ENCODE data around the gene SGMS1. TPM values are rescaled to one million over a fixed set of nuclear protein-coding genes. Genes with fewer than 3 reads are reported as not detected.

Gene SGMS1
- total RNA-seq, 1 donor from 2014 or later: 25.6 TPM

DNA sequence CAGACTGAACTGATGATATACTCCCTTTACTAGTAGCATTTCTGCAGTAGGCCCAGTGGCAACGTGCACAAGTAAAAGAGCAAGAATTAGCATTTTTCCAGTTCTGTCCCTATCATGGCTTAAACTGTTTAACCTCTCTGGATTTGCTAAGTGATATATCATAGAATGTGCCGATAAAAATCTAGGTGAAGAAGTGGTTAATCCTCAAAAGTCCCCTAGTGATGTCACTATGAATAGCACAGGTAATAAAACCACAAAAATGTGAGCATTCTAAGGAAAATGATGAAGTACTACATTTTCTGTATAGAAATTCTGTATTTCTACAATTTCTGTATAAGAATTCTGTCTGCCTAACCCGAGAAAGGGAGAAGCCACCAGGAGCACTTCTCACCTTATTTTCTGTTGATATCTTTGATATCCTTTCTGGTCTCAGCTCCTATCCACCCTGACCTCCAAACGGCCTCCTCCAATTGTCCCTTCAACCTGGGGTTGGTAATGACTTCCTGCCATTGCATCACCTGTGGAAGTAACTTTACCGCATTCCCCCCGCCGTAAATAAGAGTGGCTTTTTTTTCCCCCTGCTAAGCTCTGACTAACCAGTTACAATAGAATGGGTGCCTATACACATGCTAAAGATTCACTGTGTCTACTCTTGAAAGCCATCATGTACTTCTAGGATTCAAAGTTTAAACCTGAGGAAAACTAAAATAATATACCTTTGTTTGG is 216.5 kb downstream of the SGMS1 start:
- no peaks in the 10 kb centered on the region for H3K36me3 ChIP-seq (ENCODE audit: insufficient read depth, low read length)
- no peak for DNase-seq (ENCODE audit: low read depth)
- FAIRE-seq: no peak
- Mint-ChIP-seq H3K36me3 (ENCODE audit: low read depth, unreplicated experiment) (no peaks in the 10 kb centered on the region), H3K4me1 (ENCODE audit: low read depth, unreplicated experiment) (peaks cover 27% of the 10 kb centered on the region), H3K27me3 (ENCODE audit: low read depth, unreplicated experiment) (no peaks in the 10 kb centered on the region), H3K27ac (ENCODE audit: unreplicated experiment) (no peak overlapping the region), H3K4me3 (ENCODE audit: unreplicated experiment) (no peak overlapping the region), H3K9me3 (ENCODE audit: unreplicated experiment) (no peaks in the 10 kb centered on the region)
- no peak overlapping the region for H3K9ac ChIP-seq (ENCODE audit: low read length)
- H3K79me2 ChIP-seq (ENCODE audit: insufficient read depth, low read length): peaks cover 69% of the 10 kb centered on the region
- peaks cover 36% of the 10 kb centered on the region for H4K20me1 ChIP-seq (ENCODE audit: insufficient read depth, low read length)
- H3K27me3 ChIP-seq (ENCODE audit: insufficient read depth, low read length): no peaks in the 10 kb centered on the region
- H3K9me3 ChIP-seq (ENCODE audit: insufficient read depth, low read depth, low read length): no peaks in the 10 kb centered on the region
- H3K4me2 ChIP-seq (ENCODE audit: low read length): no peak overlapping the region
- TF ChIP-seq EZH2 (IDR thresholded peaks at IDR 0.05; ENCODE audit: insufficient read depth, low read length): no peak
- TF ChIP-seq, protein P1, sequence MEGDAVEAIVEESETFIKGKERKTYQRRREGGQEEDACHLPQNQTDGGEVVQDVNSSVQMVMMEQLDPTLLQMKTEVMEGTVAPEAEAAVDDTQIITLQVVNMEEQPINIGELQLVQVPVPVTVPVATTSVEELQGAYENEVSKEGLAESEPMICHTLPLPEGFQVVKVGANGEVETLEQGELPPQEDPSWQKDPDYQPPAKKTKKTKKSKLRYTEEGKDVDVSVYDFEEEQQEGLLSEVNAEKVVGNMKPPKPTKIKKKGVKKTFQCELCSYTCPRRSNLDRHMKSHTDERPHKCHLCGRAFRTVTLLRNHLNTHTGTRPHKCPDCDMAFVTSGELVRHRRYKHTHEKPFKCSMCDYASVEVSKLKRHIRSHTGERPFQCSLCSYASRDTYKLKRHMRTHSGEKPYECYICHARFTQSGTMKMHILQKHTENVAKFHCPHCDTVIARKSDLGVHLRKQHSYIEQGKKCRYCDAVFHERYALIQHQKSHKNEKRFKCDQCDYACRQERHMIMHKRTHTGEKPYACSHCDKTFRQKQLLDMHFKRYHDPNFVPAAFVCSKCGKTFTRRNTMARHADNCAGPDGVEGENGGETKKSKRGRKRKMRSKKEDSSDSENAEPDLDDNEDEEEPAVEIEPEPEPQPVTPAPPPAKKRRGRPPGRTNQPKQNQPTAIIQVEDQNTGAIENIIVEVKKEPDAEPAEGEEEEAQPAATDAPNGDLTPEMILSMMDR (IDR thresholded peaks at IDR 0.05; ENCODE audit: insufficient read depth, low read depth, low read length): no peak
- peaks cover 6% of the 10 kb centered on the region for H3K4me1 ChIP-seq (ENCODE audit: insufficient read depth, low read length)
- no peak overlapping the region for H2AFZ ChIP-seq (ENCODE audit: low read depth, low read length)
- H3K4me3 ChIP-seq (ENCODE audit: insufficient read depth, low read depth, low read length): no peak overlapping the region
- no peak overlapping the region for H3K27ac ChIP-seq (ENCODE audit: low read depth, low read length)

DNA sequence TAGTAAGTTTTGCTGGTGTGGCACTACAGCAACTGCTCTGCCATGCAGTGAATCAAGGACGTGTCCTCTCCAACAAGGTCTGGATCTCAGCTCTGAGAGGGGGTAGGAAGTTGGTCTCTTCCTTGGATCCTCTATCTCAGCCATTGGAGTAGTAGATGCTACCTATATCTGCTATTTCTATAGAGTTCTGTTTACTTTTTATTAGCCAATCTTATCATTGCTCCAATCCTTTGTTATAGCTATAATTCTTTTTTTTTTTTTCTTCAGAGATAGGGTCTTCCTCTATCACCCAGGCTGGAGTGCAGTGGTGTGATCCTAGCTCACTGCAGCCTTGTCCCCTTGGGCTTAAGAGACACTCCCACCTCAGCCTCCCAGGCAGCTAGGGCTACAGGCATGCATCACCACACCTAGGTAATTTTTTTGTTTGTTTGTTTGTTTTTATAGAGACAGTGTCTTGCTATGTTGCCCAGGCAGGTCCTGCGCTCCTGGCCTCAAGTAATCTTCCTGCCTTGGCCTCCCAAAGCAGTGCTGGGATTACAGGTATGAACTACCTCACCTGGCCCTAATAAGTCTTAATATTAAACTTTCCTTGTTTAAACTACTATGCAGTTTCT is 217.2 kb downstream of the SGMS1 start:
- no peaks in the 10 kb centered on the region for H3K36me3 ChIP-seq (ENCODE audit: insufficient read depth, low read length)
- H3K4me1 Mint-ChIP-seq (ENCODE audit: low read depth, unreplicated experiment): peaks cover 27% of the 10 kb centered on the region
- no peaks in the 10 kb centered on the region for H3K27me3 Mint-ChIP-seq (ENCODE audit: low read depth, unreplicated experiment)
- H3K27ac Mint-ChIP-seq (ENCODE audit: unreplicated experiment): no peak overlapping the region
- FAIRE-seq (no peak), DNase-seq (ENCODE audit: low read depth) (no peak)
- peaks cover 30% of the 10 kb centered on the region for H4K20me1 ChIP-seq (ENCODE audit: insufficient read depth, low read length)
- no peak for TF ChIP-seq EZH2 (IDR thresholded peaks at IDR 0.05; ENCODE audit: insufficient read depth, low read length)
- TF ChIP-seq, protein P1 (IDR thresholded peaks at IDR 0.05; ENCODE audit: insufficient read depth, low read depth, low read length): no peak
- no peak overlapping the region for H3K4me3 ChIP-seq (ENCODE audit: insufficient read depth, low read depth, low read length)
- no peaks in the 10 kb centered on the region for H3K9me3 ChIP-seq (ENCODE audit: insufficient read depth, low read depth, low read length)
- peaks cover 6% of the 10 kb centered on the region for H3K4me1 ChIP-seq (ENCODE audit: insufficient read depth, low read length)
- no peak overlapping the region for H3K4me3 Mint-ChIP-seq (ENCODE audit: unreplicated experiment)
- no peaks in the 10 kb centered on the region for H3K27me3 ChIP-seq (ENCODE audit: insufficient read depth, low read length)
- no peaks in the 10 kb centered on the region for H3K36me3 Mint-ChIP-seq (ENCODE audit: low read depth, unreplicated experiment)
- H3K79me2 ChIP-seq (ENCODE audit: insufficient read depth, low read length): peaks cover 65% of the 10 kb centered on the region
- no peak overlapping the region for H3K9ac ChIP-seq (ENCODE audit: low read length)
- no peak overlapping the region for H2AFZ ChIP-seq (ENCODE audit: low read depth, low read length)
- no peak overlapping the region for H3K4me2 ChIP-seq (ENCODE audit: low read length)
- H3K27ac ChIP-seq (ENCODE audit: low read depth, low read length): no peak overlapping the region
- no peaks in the 10 kb centered on the region for H3K9me3 Mint-ChIP-seq (ENCODE audit: unreplicated experiment)

- H3K4me1 Mint-ChIP-seq (ENCODE audit: low read depth, unreplicated experiment): peaks cover 25% of the 10 kb centered on the region
- H3K36me3 Mint-ChIP-seq (ENCODE audit: low read depth, unreplicated experiment): no peaks in the 10 kb centered on the region
- Histone ChIP-seq H3K9me3 (ENCODE audit: insufficient read depth, low read depth, low read length) (no peaks in the 10 kb centered on the region), H3K9ac (ENCODE audit: low read length) (no peak overlapping the region), H3K79me2 (ENCODE audit: insufficient read depth, low read length) (peaks cover 63% of the 10 kb centered on the region), H2AFZ (ENCODE audit: low read depth, low read length) (no peak overlapping the region), H3K36me3 (ENCODE audit: insufficient read depth, low read length) (no peaks in the 10 kb centered on the region), H3K27ac (ENCODE audit: low read depth, low read length) (no peak overlapping the region), H3K4me1 (ENCODE audit: insufficient read depth, low read length) (peaks cover 6% of the 10 kb centered on the region), H4K20me1 (ENCODE audit: insufficient read depth, low read length) (peaks cover 22% of the 10 kb centered on the region), H3K4me3 (ENCODE audit: insufficient read depth, low read depth, low read length) (no peak overlapping the region), H3K27me3 (ENCODE audit: insufficient read depth, low read length) (no peaks in the 10 kb centered on the region), H3K4me2 (ENCODE audit: low read length) (no peak overlapping the region)
- FAIRE-seq: no peak
- H3K4me3 Mint-ChIP-seq (ENCODE audit: unreplicated experiment): no peak overlapping the region
- no peak for DNase-seq (ENCODE audit: low read depth)
- no peak overlapping the region for H3K27ac Mint-ChIP-seq (ENCODE audit: unreplicated experiment)
- H3K27me3 Mint-ChIP-seq (ENCODE audit: low read depth, unreplicated experiment): no peaks in the 10 kb centered on the region
- H3K9me3 Mint-ChIP-seq (ENCODE audit: unreplicated experiment): no peaks in the 10 kb centered on the region
- TF ChIP-seq, protein P1 (IDR thresholded peaks at IDR 0.05; ENCODE audit: insufficient read depth, low read depth, low read length): no peak
- TF ChIP-seq EZH2 (IDR thresholded peaks at IDR 0.05; ENCODE audit: insufficient read depth, low read length): no peak
Observed at GRCh38 chr10:50405723-50406122, 218.0 kb downstream of the SGMS1 start.
